K562 (cell line): ENCODE measurements around the gene KRTAP5-4. TPM values are rescaled to one million over a fixed set of nuclear protein-coding genes. Genes with fewer than 3 reads are reported as not detected.

Experiments
- ATAC-seq: fragments of 200-7000 bp; cut with Tn5 transposase; 3 replicates; pipeline ENCODE4 v1.9.1; 2020; ENCODE audit warnings: moderate library complexity
- BruUV-seq: library from RNA; stranded (reverse); fragments of 400-500 nt; replicated peaks from 2 replicates; lab custom pipeline; 2021; lab: Mats Ljungman, UMichigan
- CTCF ChIA-PET: fragments of 300-600 bp; formaldehyde crosslinking; extraction: SDS; loops from one replicate; lab custom pipeline; 2021; ENCODE audit warnings: low intra/inter-chr PET ratio; lab: Yijun Ruan, JAX
- POLR2A ChIA-PET: fragments of 300-600, 350-650 bp; sonication (Branson Sonifier 250); formaldehyde crosslinking; extraction: SDS; loops from one replicate; lab custom pipeline; 2021; ENCODE audit warnings: antibody characterized with exemption, inconsistent platforms; lab: Yijun Ruan, JAX
- DNase-seq, 4 experiments: peaks; one replicate each; pipeline versions ENCODE4 v3.0.0 to v3.0.0-alpha.2; 2011 to 2018; ENCODE audit warnings: low spot score in 3 of 4, mixed read lengths in 3 of 4; ENCODE audit errors: extremely low read depth in 1 of 4
- FAIRE-seq: peaks from 2 replicates; lab custom pipeline; 2011; peaks lifted over from hg19 to GRCh38; lab: Jason Lieb, UNC
- H2AFZ ChIP-seq: 2 replicates; pipeline ENCODE4 v1.6.0; 2011; ENCODE audit warnings: low read depth, low read length, control low read depth, inconsistent platforms
- H3K27ac ChIP-seq: fragments of 200-600 bp; 3 replicates; pipeline ENCODE4 v1.8.0; 2011; ENCODE audit warnings: low read depth, mild to moderate bottlenecking, control low read depth, inconsistent platforms, low read length, moderate library complexity, mixed read lengths; ENCODE audit errors: extremely low read depth
- H3K27me3 ChIP-seq, 2 experiments: fragments of 300-600 bp in 1 of 2; 2 replicates in 1 of 2; 3 replicates in 1 of 2; pipeline versions ENCODE4 v1.6.0 to v1.8.0; 2011; ENCODE audit warnings: inconsistent platforms in 2 of 2, low read length in 2 of 2, mild to moderate bottlenecking in 1 of 2, mixed read lengths in 1 of 2, moderate library complexity in 1 of 2; ENCODE audit not compliant: control insufficient read depth in 2 of 2, insufficient read depth in 2 of 2
- H3K36me3 ChIP-seq: fragments of 300-600 bp; 3 replicates; pipeline ENCODE4 v1.8.0; 2011; ENCODE audit warnings: mild to moderate bottlenecking, low read length, inconsistent platforms; ENCODE audit not compliant: control insufficient read depth, insufficient read depth
- H3K4me1 ChIP-seq, 2 experiments: fragments of 200-600 bp in 1 of 2; replicated peaks in 1 of 2; 2 replicates in 1 of 2; 3 replicates in 1 of 2; pipeline versions ENCODE4 v1.5.1 to v1.8.0; 2011; ENCODE audit warnings: inconsistent platforms in 2 of 2, low read length in 2 of 2, mild to moderate bottlenecking in 1 of 2, mixed read lengths in 1 of 2, moderate library complexity in 1 of 2; ENCODE audit not compliant: control insufficient read depth in 2 of 2, insufficient read depth in 2 of 2
- H3K4me2 ChIP-seq: 2 replicates; pipeline ENCODE4 v1.6.1; 2011; ENCODE audit warnings: low read length, control low read depth, inconsistent platforms, mixed read lengths; ENCODE audit not compliant: insufficient read depth
- H3K4me3 ChIP-seq: fragments of 200-600 bp; sonication (generic), shearing (Covaris generic); 2 replicates; pipeline ENCODE4 v1.5.1; 2016; ENCODE audit warnings: control low read depth, inconsistent platforms
- H3K79me2 ChIP-seq: fragments of 200-600 bp; 3 replicates; pipeline ENCODE4 v1.8.0; 2011; ENCODE audit warnings: low read length, inconsistent platforms; ENCODE audit not compliant: control insufficient read depth, insufficient read depth
- H3K9ac ChIP-seq, 2 experiments: 2 replicates each; pipeline versions ENCODE4 v1.6.0 to v1.6.1; 2011; ENCODE audit warnings: low read depth in 2 of 2, low read length in 2 of 2, control low read depth in 1 of 2, inconsistent platforms in 1 of 2, mild to moderate bottlenecking in 1 of 2, mixed read lengths in 1 of 2; ENCODE audit not compliant: insufficient read depth in 1 of 2
- H3K9me1 ChIP-seq: one replicate; pipeline ENCODE4 v1.6.0; 2011; ENCODE audit warnings: inconsistent platforms, mild to moderate bottlenecking, low read length, moderate library complexity; ENCODE audit not compliant: control insufficient read depth, insufficient read depth
- H3K9me3 ChIP-seq: replicated peaks from 2 replicates; pipeline ENCODE4 v1.5.1; 2011; ENCODE audit warnings: low read depth, low read length, inconsistent platforms; ENCODE audit not compliant: control insufficient read depth, insufficient read depth
- H4K20me1 ChIP-seq: replicated peaks from 2 replicates; pipeline ENCODE4 v1.6.1; 2011; ENCODE audit warnings: low read length, inconsistent platforms, mixed read lengths; ENCODE audit not compliant: control insufficient read depth, insufficient read depth
- DPF2 ChIP-seq: fragments of 450-650 bp; IDR thresholded peaks from 2 replicates; pipeline ENCODE4 v1.6.1; 2016
- FOXM1 ChIP-seq, 2 experiments: fragments of 450-650 bp in 1 of 2; sonication (generic) in 1 of 2; formaldehyde crosslinking in 1 of 2; IDR thresholded peaks; 2 replicates each; pipeline versions ENCODE4 v1.6.1 to v1.9.0; 2017 to 2022; ENCODE audit warnings: low read depth in 2 of 2, mild to moderate bottlenecking in 2 of 2, missing genetic modification reagents in 1 of 2, moderate library complexity in 1 of 2
- HBP1 ChIP-seq: fragments of 450-650 bp; formaldehyde crosslinking; IDR thresholded peaks from 2 replicates; pipeline ENCODE4 v1.4.0; 2022; ENCODE audit warnings: missing genetic modification characterization
- KAT2B ChIP-seq: IDR thresholded peaks from one replicate; pipeline ENCODE4 v1.6.1; 2012; ENCODE audit warnings: low read depth, mild to moderate bottlenecking, control low read depth, inconsistent platforms, low read length, moderate library complexity
- PTBP1 ChIP-seq: fragments of 200-400 bp; formaldehyde crosslinking; IDR thresholded peaks from 2 replicates; pipeline ENCODE4 v1.6.1; 2017; ENCODE audit warnings: low read depth, low read length
- RBM25 ChIP-seq: fragments of 200-400 bp; formaldehyde crosslinking; IDR thresholded peaks from 2 replicates; pipeline ENCODE4 v1.6.1; 2018; ENCODE audit warnings: low read length, low read depth, moderate library complexity; ENCODE audit not compliant: severe bottlenecking
- SRSF9 ChIP-seq: fragments of 200-400 bp; formaldehyde crosslinking; IDR thresholded peaks from 2 replicates; pipeline ENCODE4 v1.6.1; 2017; ENCODE audit warnings: low read depth, low read length, borderline replicate concordance
- ZFP91 ChIP-seq: sonication (generic); formaldehyde crosslinking; IDR thresholded peaks from 2 replicates; pipeline ENCODE4 v1.8.0; 2022; ENCODE audit warnings: mild to moderate bottlenecking, missing genetic modification reagents
- ZKSCAN3 ChIP-seq: fragments of 250-450 bp; sonication (Bioruptor Pico); IDR thresholded peaks from 2 replicates; pipeline ENCODE4 v1.4.0; 2020
- ZNF134 ChIP-seq: fragments of 250-450 bp; sonication (Bioruptor Pico); conservative IDR thresholded peaks from 2 replicates; pipeline ENCODE4 v1.4.0; 2020
- ZNF217 ChIP-seq: sonication (generic); formaldehyde crosslinking; IDR thresholded peaks from 2 replicates; pipeline ENCODE4 v1.8.0; 2022; ENCODE audit warnings: mild to moderate bottlenecking, missing genetic modification reagents
- WGBS: fragments of 100-300 bp; shearing (Covaris generic); methylation state at CpG from one replicate; pipeline ENCODE4 v1.1.6; 2016; ENCODE audit warnings: low coverage, mixed read lengths; ENCODE audit not compliant: insufficient coverage; ENCODE audit errors: missing lambda C conversion rate; 5-methylcytosine and 5-hydroxymethylcytosine counted together
- in situ Hi-C: fragments of 300-500 bp; cut with MboI; formaldehyde crosslinking; loops from 4 replicates; pipeline ENCODE4 v1.15.0; 2018; ENCODE audit warnings: inconsistent platforms, mixed read lengths
- intact Hi-C: fragments of 100-400 bp; cut with micrococcal nuclease; formaldehyde crosslinking; loops from 2 replicates; pipeline ENCODE4 v1.14.2; 2022
- polyA plus RNA-seq, 8 experiments: library from polyadenylated mRNA; depleted of rRNA in 4 of 8; stranded (reverse) in 5 of 8; unstranded in 3 of 8; fragments of >200 nt; fragmentation: Nextera tagmentation in 2 of 8; fragmentation: Illumina TruSeq in 1 of 8; extraction: Ambion mirVana in 2 of 8; extraction: Trizol in 1 of 8; gene quantifications; 2 replicates each; pipeline versions ENCODE4 v1.2.1 to v1.2.3, GENCODE V29; 2011 to 2014; ENCODE audit warnings: inconsistent platforms in 1 of 8, missing spikeins in 1 of 8
- total RNA-seq, 7 experiments: library from RNA; depleted of rRNA in 6 of 7; stranded (reverse); fragments of >200 nt in 6 of 7; fragmentation: Illumina TruSeq in 2 of 7; extraction: Trizol in 2 of 7; gene quantifications; 2 replicates each; pipeline versions ENCODE4 v1.2.1 to v1.2.3, GENCODE V29; 2011 to 2021; ENCODE audit warnings: low replicate concordance in 1 of 7
- TF ChIP-seq, protein P1 (sequence below): fragments of 250-450 bp; sonication (Bioruptor Pico); IDR thresholded peaks from 2 replicates; pipeline ENCODE4 v1.8.0; 2022; ENCODE audit warnings: inconsistent platforms, mild to moderate bottlenecking, moderate library complexity, borderline replicate concordance

KRTAP5-4 gene
- total and polyA plus RNA-seq, 9 of the 15 experiments (the other 6 are each of a cell fraction or from before 2014, with no cell fraction given): not detected

GRCh38 chr11:1650034-1650917 is 28.3 kb upstream of the KRTAP5-4 start:
- POLR2A ChIA-PET: interaction anchor here (0.5 kb wide), 1 partner anchor 9 kb away, joined by 5 read pairs; no protein-coding TSS in a partner anchor
- no peak for TF ChIP-seq ZKSCAN3 (CRISPR knock-in tag)
- TF ChIP-seq FOXM1 (IDR thresholded peaks at IDR 0.05; ENCODE audit: low read depth): peak; percentile 93
- no peak for TF ChIP-seq FOXM1 (CRISPR knock-in tag; IDR thresholded peaks at IDR 0.05; ENCODE audit: low read depth)
- TF ChIP-seq PTBP1: 0 out of 2 replicates have a peak, but pooled peaks have one; percentile 60
- no peak for TF ChIP-seq ZNF217 (CRISPR knock-in tag)
- TF ChIP-seq ZNF134 (CRISPR knock-in tag): peak; percentile 100
- TF ChIP-seq SRSF9: no peak
- TF ChIP-seq, protein P1, sequence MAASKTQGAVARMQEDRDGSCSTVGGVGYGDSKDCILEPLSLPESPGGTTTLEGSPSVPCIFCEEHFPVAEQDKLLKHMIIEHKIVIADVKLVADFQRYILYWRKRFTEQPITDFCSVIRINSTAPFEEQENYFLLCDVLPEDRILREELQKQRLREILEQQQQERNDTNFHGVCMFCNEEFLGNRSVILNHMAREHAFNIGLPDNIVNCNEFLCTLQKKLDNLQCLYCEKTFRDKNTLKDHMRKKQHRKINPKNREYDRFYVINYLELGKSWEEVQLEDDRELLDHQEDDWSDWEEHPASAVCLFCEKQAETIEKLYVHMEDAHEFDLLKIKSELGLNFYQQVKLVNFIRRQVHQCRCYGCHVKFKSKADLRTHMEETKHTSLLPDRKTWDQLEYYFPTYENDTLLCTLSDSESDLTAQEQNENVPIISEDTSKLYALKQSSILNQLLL (CRISPR knock-in tag): no peak
- no peak for TF ChIP-seq DPF2
- TF ChIP-seq ZFP91: no peak
- no peak for TF ChIP-seq KAT2B
- TF ChIP-seq RBM25: peak; percentile 88
- no peak for TF ChIP-seq HBP1 (CRISPR knock-in tag)
- peaks cover 31 to 84% of the 10 kb centered on the region in 2 experiments for H3K27me3 ChIP-seq
- WGBS: 6% methylated on average over 15 of the region's 15 CpGs
- no TSS peak for BruUV-seq
- peaks cover 17% of the 10 kb centered on the region for H4K20me1 ChIP-seq
- no peak overlapping the region for H3K4me2 ChIP-seq
- no peaks in the 10 kb centered on the region for H3K9me3 ChIP-seq
- intact Hi-C loops (loop anchor here (5.0 kb wide), 1 partner anchor 42 kb away; no protein-coding TSS in a partner anchor), in situ Hi-C loops (no loop called here)
- FAIRE-seq (no peak), DNase-seq (no peak), ATAC-seq (no peak)
- no peaks in the 10 kb centered on the region for H3K9me1 ChIP-seq
- H3K4me3 ChIP-seq: no peak overlapping the region
- H2AFZ ChIP-seq: no peak overlapping the region
- H3K79me2 ChIP-seq: no peaks in the 10 kb centered on the region
- H3K9ac ChIP-seq: no peak overlapping the region
- H3K4me1 ChIP-seq: peaks cover 0 to 13% of the 10 kb centered on the region in 2 experiments; a peak in 2 of 5 replicates
- CTCF ChIA-PET: interaction anchor here (0.7 kb wide), 1 partner anchor 528 kb away, joined by 3 read pairs; no protein-coding TSS in a partner anchor
- H3K27ac ChIP-seq: no peak overlapping the region
- H3K36me3 ChIP-seq: no peaks in the 10 kb centered on the region
